GM19397 (cell line): ENCODE data around the gene FAM234A.

Source experiments
- ATAC-seq: cut with Tn5 transposase; IDR thresholded peaks from one replicate; pipeline ENCODE4 v1.9.1; 2021; ENCODE audit warnings: mild to moderate bottlenecking, moderate library complexity; ENCODE audit not compliant: unreplicated experiment

FAM234A gene

DNA sequence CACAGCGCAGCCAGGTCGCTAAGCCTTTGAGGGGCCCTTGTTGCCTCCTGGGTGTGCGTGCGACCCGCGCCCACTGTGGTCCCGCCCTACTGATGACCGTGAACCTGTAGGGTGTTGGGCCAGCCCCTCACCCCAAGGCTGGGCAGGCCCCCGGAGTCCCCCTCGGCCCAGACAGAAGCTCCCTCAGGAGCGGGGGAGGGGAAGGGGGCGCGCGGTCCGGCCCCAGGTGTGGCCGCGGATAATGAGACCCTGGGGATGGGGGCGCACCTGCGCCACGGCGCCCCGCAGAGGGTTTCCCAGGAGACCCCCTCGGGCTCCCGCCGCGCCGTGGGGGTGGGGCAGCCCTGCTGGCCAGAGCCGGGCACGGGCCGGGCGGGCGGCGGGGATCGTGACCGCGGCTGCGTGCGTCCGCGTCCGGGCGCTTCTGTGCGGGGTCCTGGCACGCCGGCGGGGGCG, 45.4 kb downstream of the FAM234A start:
- ATAC-seq = no peak

DNA sequence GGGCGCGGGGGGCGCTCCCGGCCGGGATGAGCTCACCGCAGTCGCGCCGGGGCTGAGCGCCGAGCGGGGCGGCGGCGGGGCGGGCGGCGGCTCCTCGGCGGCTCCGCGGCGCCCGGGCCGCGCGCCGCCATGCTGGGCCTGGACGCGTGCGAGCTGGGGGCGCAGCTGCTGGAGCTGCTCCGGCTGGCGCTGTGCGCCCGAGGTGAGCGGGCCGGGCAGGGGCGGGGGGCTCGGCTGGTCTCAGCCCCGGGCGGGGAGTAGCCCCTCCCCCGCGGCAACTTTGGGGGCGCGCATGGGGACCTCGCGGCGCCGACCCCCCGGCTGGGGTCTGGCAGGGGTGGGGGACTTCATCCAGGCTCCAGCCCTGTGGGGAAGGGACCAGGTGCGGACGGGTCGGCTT, 45.9 kb downstream of the FAM234A start, which contains the start of gene ARHGDIG:
TSS of gene ARHGDIG (plus strand) at position 40 of the 400 bp plus-strand sequence. CDS start at position 130, 90 bp downstream.
- ATAC-seq = no peak

DNA sequence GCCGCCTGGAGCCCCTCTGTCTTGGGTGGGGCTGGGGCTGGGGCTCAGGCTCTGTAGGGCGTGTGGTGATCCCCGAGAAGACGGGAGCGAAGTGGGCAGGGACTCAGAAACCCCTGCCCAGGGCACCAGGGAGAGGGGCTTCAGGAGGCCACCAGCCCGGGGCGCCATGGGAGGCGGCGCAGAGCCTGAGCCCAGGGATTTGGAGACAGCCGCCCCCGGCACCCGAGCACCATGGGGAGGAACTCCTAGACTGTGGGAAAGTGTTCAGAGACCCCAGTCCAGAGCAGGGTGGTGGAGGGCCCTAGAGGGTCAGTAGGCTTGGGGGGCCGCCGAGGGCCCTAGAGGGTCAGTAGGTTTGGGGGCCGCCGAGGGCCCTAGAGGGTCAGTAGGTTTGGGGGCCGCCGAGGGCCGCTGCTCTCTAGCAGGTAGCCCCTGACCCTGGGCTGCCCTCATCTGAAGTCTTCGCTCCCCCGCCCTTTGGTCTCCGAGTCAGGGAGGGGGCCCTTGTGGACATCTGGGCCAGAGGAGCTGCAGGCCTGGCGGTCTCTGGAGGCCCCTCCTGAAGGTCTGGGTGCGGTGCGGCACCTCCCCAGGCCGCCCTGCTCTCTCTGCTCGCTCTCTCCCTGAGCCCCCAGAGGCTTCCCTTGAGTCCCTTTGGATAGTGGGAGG, 46.5 kb downstream of the FAM234A start:
- no peak for ATAC-seq

DNA sequence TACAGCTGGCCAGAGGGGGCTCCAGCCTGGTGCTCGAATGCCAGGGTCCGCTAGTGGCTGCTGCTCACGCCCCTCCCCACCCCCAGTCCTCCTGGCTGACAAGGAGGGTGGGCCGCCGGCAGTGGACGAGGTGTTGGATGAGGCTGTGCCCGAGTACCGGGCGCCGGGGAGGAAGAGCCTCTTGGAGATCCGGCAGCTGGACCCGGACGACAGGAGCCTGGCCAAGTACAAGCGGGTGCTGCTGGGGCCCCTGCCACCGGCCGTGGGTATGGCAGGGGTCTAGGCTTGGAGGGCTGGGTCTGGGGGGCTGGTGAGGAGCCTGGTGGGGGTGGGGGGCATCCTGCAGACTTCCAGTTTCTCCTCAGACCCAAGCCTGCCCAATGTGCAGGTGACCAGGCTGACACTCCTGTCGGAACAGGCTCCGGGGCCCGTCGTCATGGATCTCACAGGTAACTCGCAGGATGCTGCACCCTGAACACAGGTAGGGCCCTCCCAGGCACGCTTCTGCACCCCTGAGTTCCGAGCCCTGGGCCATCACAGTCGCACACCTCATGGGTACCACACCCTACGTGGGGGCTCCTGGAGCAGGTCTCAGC, 47.1 kb downstream of the FAM234A start:
- ATAC-seq = no peak

DNA sequence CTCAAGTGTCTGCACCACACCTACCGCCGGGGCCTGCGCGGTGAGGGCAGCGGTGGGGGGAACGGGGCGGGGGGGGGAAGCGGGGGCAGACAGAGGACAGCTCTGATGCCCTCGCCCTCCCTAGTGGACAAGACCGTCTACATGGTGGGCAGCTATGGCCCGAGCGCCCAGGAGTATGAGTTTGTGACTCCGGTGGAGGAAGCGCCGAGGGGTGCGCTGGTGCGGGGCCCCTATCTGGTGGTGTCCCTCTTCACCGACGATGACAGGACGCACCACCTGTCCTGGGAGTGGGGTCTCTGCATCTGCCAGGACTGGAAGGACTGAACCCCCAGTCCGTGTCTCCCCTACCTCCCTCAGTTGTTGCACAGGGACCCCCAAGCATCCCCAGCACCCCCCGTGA, 47.9 kb downstream of the FAM234A start:
- no peak for ATAC-seq

DNA sequence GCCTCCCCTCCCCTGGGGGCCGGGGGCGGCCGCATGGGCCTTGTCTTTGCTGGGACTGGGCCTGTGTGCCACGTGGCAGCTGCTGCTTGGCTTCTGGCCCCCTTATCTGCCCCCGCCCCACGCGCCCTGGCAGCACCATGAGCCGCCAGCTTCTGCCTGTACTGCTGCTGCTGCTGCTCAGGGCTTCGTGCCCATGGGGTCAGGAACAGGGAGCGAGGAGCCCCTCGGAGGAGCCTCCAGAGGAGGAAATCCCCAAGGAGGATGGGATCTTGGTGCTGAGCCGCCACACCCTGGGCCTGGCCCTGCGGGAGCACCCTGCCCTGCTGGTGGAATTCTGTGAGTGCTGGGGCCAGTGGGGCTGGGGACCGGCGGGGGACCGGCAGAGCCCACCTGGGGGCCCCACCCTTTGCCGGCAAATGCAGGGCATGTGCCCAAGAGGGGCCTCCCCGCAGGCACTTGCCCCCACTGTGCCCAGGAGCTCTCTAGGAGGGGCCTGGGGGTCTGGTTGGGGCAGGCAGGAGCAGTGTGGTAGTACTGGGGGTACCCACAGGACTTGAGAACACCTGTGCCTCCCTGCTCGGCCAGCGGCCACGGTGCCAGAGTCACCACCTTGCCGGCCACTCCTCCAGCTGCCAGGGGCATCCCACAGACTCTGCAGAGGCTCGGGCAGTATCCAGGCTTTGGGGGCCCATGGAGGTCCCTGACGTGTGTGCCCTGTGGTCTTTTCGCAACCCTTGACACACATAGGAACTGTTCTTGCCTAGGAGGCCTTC, 48.6 kb downstream of the FAM234A start, which contains the start of gene PDIA2:
TSS of gene PDIA2 (plus strand) at position 132 of the 773 bp plus-strand sequence. CDS start at position 138, 6 bp downstream.
- ATAC-seq = no peak

DNA sequence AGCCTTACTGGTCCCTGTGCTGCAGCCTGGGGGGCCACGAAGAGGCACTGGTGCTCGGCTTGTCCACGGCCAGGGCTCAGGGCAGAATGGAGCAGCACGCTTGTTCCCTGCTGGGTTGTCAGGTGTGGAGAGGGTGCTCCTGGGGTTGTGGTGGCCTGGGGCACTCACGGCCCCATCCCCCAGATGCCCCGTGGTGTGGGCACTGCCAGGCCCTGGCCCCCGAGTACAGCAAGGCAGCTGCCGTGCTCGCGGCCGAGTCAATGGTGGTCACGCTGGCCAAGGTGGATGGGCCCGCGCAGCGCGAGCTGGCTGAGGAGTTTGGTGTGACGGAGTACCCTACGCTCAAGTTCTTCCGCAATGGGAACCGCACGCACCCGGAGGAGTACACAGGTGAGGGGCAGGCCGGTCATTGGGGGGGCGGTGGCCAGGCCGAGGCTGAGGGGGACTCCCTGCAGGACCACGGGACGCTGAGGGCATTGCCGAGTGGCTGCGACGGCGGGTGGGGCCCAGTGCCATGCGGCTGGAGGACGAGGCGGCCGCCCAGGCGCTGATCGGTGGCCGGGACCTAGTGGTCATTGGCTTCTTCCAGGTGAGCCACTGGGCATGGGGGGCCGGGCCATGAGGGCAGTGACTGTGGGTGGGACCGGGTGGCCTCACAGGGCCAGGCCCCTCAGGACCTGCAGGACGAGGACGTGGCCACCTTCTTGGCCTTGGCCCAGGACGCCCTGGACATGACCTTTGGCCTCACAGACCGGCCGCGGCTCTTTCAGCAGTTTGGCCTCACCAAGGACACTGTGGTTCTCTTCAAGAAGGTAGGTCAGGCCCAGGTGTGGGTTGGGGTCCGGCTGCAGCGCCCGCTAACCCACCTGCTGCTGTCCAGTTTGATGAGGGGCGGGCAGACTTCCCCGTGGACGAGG, 49.8 kb downstream of the FAM234A start:
- ATAC-seq = no peak

DNA sequence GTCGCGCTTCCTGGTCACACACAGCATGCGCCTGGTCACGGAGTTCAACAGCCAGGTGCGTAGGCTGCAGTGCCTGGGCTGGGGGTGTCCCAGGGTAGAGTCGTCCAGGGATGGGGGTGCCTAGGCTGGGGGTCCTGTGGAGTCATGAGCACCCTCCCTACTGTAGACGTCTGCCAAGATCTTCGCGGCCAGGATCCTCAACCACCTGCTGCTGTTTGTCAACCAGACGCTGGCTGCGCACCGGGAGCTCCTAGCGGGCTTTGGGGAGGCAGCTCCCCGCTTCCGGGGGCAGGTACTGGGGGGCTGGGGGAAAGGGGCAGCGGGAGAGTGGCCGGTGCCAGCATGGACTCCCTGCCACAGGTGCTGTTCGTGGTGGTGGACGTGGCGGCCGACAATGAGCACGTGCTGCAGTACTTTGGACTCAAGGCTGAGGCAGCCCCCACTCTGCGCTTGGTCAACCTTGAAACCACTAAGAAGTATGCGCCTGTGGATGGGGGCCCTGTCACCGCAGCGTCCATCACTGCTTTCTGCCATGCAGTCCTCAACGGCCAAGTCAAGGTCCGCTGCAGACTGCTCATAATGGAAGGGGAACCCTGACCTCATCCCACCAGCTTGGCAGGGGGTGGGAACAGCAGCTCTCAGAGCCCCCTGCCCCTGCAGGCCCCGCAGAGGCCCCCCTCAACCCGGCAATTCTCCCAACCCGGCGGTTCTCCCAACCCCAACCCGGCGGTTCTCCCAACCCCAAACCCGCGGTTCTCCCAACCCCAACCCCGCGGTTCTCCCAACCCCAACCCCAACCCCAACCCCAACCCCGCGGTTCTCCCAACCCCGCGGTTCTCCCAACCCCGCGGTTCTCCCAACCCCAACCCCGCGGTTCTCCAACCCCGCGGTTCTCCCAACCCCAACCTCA, 50.8 kb downstream of the FAM234A start:
- no peak for ATAC-seq

DNA sequence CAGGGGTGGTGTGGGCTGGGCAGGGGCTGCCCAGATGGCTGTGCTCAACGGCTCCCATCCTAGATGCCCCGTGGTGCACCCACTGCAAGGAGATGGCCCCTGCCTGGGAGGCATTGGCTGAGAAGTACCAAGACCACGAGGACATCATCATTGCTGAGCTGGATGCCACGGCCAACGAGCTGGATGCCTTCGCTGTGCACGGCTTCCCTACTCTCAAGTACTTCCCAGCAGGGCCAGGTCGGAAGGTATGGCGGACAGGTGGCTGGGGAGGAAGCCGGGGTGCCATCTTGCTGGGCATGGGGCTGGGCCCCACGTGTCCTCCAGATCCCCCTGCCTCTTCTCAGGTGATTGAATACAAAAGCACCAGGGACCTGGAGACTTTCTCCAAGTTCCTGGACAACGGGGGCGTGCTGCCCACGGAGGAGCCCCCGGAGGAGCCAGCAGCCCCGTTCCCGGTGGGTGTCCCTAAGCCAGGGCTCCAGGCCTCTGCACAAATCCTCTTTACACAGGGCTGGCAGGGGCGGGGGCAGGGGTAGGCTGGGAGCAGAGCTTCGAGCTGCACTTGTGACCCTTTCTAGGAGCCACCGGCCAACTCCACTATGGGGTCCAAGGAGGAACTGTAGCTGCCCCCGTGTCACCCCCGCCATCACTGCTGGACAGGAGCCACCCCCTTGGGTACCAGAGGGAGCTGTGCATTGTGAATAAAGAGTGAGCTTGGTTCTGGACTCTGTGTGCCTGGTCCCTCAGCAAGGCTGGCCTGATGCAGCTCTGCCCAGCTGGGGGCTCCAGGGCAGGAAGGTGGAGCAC, 52.1 kb downstream of the FAM234A start:
- no peak for ATAC-seq

DNA sequence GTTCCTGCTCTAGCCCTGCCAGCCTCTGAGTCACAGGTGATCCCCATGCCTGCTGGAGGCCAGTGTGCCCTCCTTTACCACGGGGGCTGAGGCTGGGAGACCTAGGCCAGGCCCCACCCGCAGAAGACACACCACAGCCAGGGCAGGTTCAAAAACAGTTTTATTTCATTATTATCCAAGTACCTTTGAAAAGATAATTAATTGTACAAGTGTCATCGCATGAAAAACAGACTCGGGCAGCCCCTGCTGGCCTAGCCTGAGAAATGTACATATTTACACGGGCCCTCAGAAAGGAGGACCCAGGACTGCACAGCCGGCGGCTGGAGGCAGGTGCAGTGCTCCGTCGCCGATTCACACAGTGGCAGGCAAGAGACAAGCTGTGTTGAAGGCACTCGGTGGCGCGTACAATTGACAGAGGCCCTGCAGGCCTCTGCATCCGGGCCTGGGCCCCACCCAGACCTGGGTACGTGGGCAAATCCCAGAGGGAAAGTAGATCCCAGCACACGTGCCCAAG, 52.7 kb downstream of the FAM234A start:
- ATAC-seq = no peak

DNA sequence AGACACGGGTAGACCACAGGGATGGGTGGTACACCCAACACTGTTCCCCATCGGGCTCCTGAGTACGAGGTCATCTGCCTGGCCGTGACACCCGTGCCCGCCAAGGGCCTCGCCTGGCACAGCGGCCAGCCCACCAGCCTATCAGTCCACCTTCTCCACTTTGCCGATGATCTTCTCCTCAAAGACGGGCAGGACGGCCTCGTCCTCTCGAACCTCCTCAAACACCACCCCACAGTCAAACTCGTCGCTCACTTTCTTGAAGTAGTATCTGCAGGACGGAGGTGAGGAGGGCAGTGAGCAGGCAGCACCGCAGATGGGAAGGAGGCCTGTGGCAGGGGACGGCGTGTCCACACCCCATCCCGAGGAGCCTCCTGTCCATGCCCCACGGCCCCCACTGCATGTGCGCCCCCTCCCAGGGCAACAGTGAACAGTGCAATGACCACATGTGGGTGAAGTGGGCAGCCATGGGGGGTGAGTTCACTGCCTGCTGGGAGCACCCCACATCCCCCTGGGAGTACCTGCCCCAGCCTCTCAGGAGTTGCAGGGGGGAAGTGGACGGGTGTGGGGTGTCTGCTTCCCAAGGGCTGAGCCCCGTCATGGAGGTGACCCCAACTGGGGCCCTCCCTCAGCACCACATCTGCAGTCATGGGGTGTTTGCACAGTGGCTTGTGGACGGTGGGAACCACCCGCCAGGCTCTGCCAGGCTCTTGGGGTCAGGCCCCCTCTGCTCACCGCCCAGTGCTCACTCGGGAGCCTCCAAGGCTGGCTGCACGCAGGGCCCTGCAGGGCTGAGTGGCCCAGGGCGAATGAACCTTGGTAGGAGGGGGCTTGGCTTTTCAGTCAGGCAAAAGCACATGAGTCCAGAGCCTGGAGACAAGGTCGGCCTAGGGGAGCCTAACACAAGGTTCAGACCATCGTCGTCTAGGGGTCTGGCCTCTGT, 53.6 kb downstream of the FAM234A start:
- no peak for ATAC-seq

DNA sequence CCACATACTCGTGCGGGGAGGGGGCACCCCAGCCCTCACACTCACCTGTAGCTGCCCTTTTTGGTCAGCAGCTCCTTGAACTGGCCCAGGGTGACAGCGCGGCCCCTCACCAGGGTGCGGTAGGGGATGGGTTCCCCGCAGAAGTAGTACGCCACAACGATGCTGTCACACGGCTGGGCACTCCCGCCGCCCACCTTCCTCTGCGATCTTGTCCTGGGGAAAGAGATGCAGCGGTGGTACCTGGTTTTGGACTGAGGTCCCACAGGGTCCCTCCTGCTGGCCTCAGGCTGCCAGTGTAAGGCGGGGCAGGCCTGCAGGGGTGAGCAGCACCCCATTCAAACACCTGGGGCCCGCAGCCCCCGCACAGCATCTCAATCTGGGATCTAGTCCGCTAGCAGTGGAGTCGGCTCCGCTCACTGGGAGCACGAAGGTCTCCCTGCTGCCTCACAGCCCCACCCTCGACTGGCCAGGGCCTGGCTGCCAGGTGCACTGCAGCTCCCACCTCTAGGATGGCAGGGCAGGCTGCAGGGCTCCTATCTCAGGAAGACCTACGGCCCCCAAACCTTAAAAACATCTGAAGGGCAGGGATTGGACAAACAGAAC, 54.9 kb downstream of the FAM234A start:
- ATAC-seq = no peak

DNA sequence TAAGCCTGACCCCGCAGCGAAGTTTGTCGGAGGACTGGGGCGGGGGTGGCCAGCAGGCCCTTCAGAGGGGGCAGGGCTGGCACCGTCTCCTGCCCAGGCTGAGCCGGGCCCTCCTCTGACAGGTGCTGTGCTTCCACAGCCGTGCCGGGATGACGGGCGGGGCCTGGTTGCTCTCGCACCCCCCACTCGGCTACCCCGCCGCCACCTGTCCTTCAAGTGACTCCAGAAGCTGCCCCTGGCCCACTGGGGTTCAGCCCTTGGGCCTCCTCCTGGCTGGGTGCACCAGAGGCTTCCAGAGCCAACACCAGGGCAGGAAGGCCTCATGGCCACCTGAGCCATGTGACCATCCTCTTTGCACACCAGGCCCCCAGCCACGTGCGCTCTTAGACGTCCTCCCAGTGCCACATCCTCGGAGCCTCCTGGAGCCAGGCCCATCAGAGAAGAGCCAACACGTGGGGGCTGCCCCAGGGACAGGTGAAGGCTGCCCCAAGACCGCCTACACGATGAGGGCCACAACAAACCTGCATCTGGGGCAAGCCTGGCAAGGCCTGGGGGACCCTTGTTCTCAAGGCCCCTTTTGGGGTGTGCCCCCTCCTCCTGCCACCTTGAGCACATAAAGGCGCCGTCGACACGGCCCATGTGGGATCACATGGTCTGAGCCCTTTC, 55.5 kb downstream of the FAM234A start:
- ATAC-seq = no peak

DNA sequence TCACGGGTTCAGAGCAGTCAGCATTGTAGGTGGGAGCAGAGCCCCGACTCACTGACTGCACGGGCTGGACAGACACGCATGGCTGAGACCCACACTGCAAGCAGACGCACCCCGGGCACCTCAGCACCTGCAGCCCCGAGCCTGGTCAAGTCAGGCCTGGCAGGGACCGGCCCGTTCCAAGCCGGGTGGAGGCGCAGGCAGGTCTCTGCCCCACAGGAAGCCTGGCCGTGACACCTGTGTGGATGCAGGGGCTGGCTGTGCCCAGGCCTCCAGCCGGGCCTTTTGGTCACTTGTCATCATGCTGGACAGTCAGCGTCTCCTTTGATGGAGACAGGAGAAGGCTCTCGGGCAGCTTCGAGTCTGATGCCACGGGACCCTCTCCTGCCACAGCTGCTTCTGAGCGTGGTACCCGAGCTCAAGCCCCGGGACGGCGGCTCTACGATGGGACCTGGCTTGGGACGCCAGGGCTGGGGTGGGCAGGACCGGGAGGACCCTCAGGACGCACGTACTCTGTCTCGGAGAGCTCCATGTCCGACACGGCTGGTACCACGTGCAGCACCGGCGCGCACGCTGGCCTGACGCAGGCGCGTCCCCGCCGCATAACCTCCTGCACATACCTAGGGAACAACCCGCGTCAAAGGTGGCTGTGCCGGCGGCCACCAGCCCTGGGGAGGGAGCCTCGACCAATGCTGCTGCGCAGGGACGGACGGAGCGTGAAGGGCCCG, 56.2 kb downstream of the FAM234A start:
- no peak for ATAC-seq

DNA sequence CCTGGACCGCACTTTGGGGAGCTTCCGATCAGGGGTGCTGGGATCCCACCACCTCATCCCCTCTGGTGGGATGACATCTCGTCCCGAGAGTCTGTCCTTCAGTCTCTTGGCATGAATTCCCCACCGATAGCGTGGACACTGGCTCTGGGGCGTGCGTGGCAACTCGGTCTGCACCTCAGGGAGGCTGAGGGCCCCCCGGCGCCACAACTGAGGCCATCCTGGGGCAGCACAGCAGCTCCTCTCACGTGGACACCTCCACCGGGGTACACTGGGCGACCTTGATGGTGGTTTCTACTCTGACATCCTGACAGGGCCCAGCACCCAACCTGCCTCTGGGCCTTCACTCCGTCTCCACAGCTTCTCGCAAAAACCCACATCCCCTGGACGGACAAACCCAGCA, 56.9 kb downstream of the FAM234A start:
- no peak for ATAC-seq
